PC-3 (cell line): ENCODE data around the gene CAMK1D. TPM values are rescaled to one million over a fixed set of nuclear protein-coding genes. Genes with fewer than 3 reads are reported as not detected.

Experiments
- ATAC-seq: fragments of 200-7000 bp; cut with Tn5 transposase; 2 replicates; pipeline ENCODE4 v1.9.1; 2020; ENCODE audit warnings: mild to moderate bottlenecking, moderate library complexity
- BruUV-seq: library from RNA; stranded (reverse); fragments of 400-500 nt; replicated peaks from 2 replicates; lab custom pipeline; 2021; lab: Mats Ljungman, UMichigan
- CTCF ChIA-PET: fragments of 300-600 bp; sonication (Branson Sonifier 250); formaldehyde crosslinking; loops from one replicate; lab custom pipeline; 2022; ENCODE audit warnings: antibody characterized with exemption; lab: Charles Lee
- POLR2A ChIA-PET: fragments of 300-600 bp; sonication (Branson Sonifier 250); formaldehyde crosslinking; loops from one replicate; lab custom pipeline; 2022; ENCODE audit warnings: antibody characterized with exemption; ENCODE audit not compliant: unreplicated experiment; lab: Charles Lee
- DNase-seq: peaks from one replicate; pipeline ENCODE4 v3.0.0-alpha.2; 2015
- H2AFZ ChIP-seq: fragments of 300-600 bp; sonication (generic); 2 replicates; pipeline ENCODE4 v1.6.0; 2016; ENCODE audit warnings: antibody characterized with exemption, low read length
- H3F3A ChIP-seq: fragments of 300-600 bp; sonication (generic); one replicate; pipeline ENCODE4 v1.6.0; 2017; ENCODE audit warnings: antibody characterized with exemption, low read length, control low read depth, mild to moderate bottlenecking; ENCODE audit not compliant: unreplicated experiment
- H3K27ac ChIP-seq: fragments of 300-600 bp; sonication (generic); 2 replicates; pipeline ENCODE4 v1.5.1; 2016; ENCODE audit warnings: mild to moderate bottlenecking, low read length
- H3K27me3 ChIP-seq: fragments of 300-600 bp; sonication (generic); 2 replicates; pipeline ENCODE4 v1.6.1; 2016; ENCODE audit warnings: low read length, mixed read lengths
- H3K36me3 ChIP-seq: fragments of 300-600 bp; sonication (generic); 2 replicates; pipeline ENCODE4 v1.6.1; 2016; ENCODE audit warnings: low read depth, mixed run types, low read length, mixed read lengths
- H3K4me1 ChIP-seq: fragments of 300-600 bp; sonication (generic); 2 replicates; pipeline ENCODE4 v1.5.1; 2016; ENCODE audit warnings: low read length; ENCODE audit not compliant: insufficient read depth
- H3K4me2 ChIP-seq: fragments of 300-600 bp; sonication (generic); 2 replicates; pipeline ENCODE4 v1.6.0; 2016; ENCODE audit warnings: low read length
- H3K4me3 ChIP-seq: fragments of 300-600 bp; sonication (generic); 2 replicates; pipeline ENCODE4 v1.5.1; 2016; ENCODE audit warnings: mild to moderate bottlenecking, low read length, mixed read lengths
- H3K79me2 ChIP-seq: fragments of 300-600 bp; sonication (generic); 2 replicates; pipeline ENCODE4 v1.6.1; 2017; ENCODE audit warnings: low read length, mixed read lengths
- H3K9ac ChIP-seq: fragments of 300-600 bp; sonication (generic); 2 replicates; pipeline ENCODE4 v1.6.0; 2016; ENCODE audit warnings: mild to moderate bottlenecking, low read length
- H3K9me2 ChIP-seq: fragments of 300-600 bp; sonication (generic); replicated peaks from 2 replicates; pipeline ENCODE4 v1.6.1; 2016; ENCODE audit warnings: mixed run types, low read length, mixed read lengths
- H3K9me3 ChIP-seq: fragments of 300-600 bp; sonication (generic); 2 replicates; pipeline ENCODE4 v1.6.1; 2016; ENCODE audit warnings: low read length, mixed read lengths
- H4K20me1 ChIP-seq: fragments of 300-600 bp; sonication (generic); 2 replicates; pipeline ENCODE4 v1.6.1; 2016; ENCODE audit warnings: low read length, mixed read lengths
- CTCF ChIP-seq: fragments of 300-600 bp; sonication (generic); conservative IDR thresholded peaks from 2 replicates; pipeline ENCODE4 v1.5.1; 2017; ENCODE audit warnings: antibody characterized with exemption, low read depth, mild to moderate bottlenecking, low read length
- EZH2 ChIP-seq: fragments of 300-600 bp; sonication (generic); IDR thresholded peaks from one replicate; pipeline ENCODE4 v1.6.1; 2017; ENCODE audit warnings: antibody characterized with exemption, mild to moderate bottlenecking, low read length; ENCODE audit not compliant: unreplicated experiment
- EZH2phosphoT487 ChIP-seq: fragments of 300-600 bp; sonication (generic); IDR thresholded peaks from 2 replicates; pipeline ENCODE4 v1.6.1; 2018; ENCODE audit warnings: mild to moderate bottlenecking, antibody characterized with exemption, low read length, borderline replicate concordance
- intact Hi-C: fragments of 100-400 bp; cut with micrococcal nuclease; formaldehyde crosslinking; loops from 2 replicates; pipeline ENCODE4 v1.9.0; 2023
- total RNA-seq: library from RNA; depleted of rRNA; stranded (reverse); fragments of >200 nt; gene quantifications from 2 replicates; pipeline ENCODE4 v1.2.3, GENCODE V29; 2014

Gene CAMK1D
- total RNA-seq, 1 experiment from 2014 or later = 1.3 TPM

- intact Hi-C loops = no loop called here
- Histone ChIP-seq H3K27me3 (no peaks in the 10 kb centered on the region), H3K4me3 (no peak overlapping the region), H3K9me3 (no peaks in the 10 kb centered on the region), H3K4me2 (no peak overlapping the region), H4K20me1 (no peaks in the 10 kb centered on the region), H3F3A (no peaks in the 10 kb centered on the region), H3K9ac (no peak overlapping the region), H3K9me2 (no peaks in the 10 kb centered on the region), H2AFZ (no peak overlapping the region), H3K27ac (no peak overlapping the region), H3K4me1 (no peaks in the 10 kb centered on the region), H3K36me3 (no peaks in the 10 kb centered on the region), H3K79me2 (no peaks in the 10 kb centered on the region)
- DNase-seq (no peak), ATAC-seq (no peak)
- ChIA-PET CTCF (no interaction called here), POLR2A (no interaction called here)
- no TSS peak for BruUV-seq
- no peak for TF ChIP-seq EZH2
- no peak for TF ChIP-seq EZH2phosphoT487
- TF ChIP-seq CTCF = no peak
Measured at GRCh38 chr10:12340937-12341336, 8.4 kb upstream of the CAMK1D start.

GRCh38 chr10:12341526-12341925 is 7.8 kb upstream of the CAMK1D start:
- intact Hi-C loops = no loop called here
- POLR2A ChIA-PET = no interaction called here
- Histone ChIP-seq H3K36me3 (no peaks in the 10 kb centered on the region), H3F3A (no peaks in the 10 kb centered on the region), H3K27ac (no peak overlapping the region), H3K4me2 (no peak overlapping the region), H3K79me2 (no peaks in the 10 kb centered on the region), H3K9me2 (no peaks in the 10 kb centered on the region), H3K4me1 (no peaks in the 10 kb centered on the region), H3K9me3 (no peaks in the 10 kb centered on the region), H3K4me3 (no peak overlapping the region), H2AFZ (no peak overlapping the region), H4K20me1 (no peaks in the 10 kb centered on the region), H3K27me3 (no peaks in the 10 kb centered on the region), H3K9ac (no peak overlapping the region)
- CTCF ChIA-PET = no interaction called here
- BruUV-seq = no TSS peak
- DNase-seq = no peak
- no peak for ATAC-seq
- no peak for TF ChIP-seq EZH2phosphoT487
- TF ChIP-seq CTCF = no peak
- no peak for TF ChIP-seq EZH2

GRCh38 chr10:12344375-12345110 is 4.8 kb upstream of the CAMK1D start:
- DNase-seq (no peak), ATAC-seq (no peak)
- Histone ChIP-seq H2AFZ (no peak overlapping the region), H3K4me3 (no peak overlapping the region), H3K4me2 (no peak overlapping the region), H3K27ac (no peak overlapping the region), H3K4me1 (no peaks in the 10 kb centered on the region), H3K79me2 (no peaks in the 10 kb centered on the region), H3F3A (no peaks in the 10 kb centered on the region), H3K9me3 (no peaks in the 10 kb centered on the region), H4K20me1 (no peaks in the 10 kb centered on the region), H3K9me2 (no peaks in the 10 kb centered on the region), H3K36me3 (no peaks in the 10 kb centered on the region), H3K27me3 (no peaks in the 10 kb centered on the region), H3K9ac (no peak overlapping the region)
- TF ChIP-seq CTCF (no peak), EZH2 (no peak), EZH2phosphoT487 (no peak)
- ChIA-PET POLR2A (interaction anchor here (0.6 kb wide), 2 partner anchors 11 to 79 kb away, joined by 4 to 9 read pairs; no protein-coding TSS in a partner anchor), CTCF (interaction anchor here (0.6 kb wide), 3 partner anchors 11 to 324 kb away, joined by 3 to 7 read pairs (median 4); no protein-coding TSS in a partner anchor)
- intact Hi-C loops = no loop called here
- BruUV-seq = no TSS peak
